Endothelial cell of hepatic sinusoid (primary cell): ENCODE results near the gene COMT.

ENCODE experiments used
- in situ Hi-C: cut with HindIII; loops from 2 replicates; pipeline ENCODE4 v1.10.0; 2017; ENCODE audit warnings: low sequenced_read_pairs

COMT gene

DNA sequence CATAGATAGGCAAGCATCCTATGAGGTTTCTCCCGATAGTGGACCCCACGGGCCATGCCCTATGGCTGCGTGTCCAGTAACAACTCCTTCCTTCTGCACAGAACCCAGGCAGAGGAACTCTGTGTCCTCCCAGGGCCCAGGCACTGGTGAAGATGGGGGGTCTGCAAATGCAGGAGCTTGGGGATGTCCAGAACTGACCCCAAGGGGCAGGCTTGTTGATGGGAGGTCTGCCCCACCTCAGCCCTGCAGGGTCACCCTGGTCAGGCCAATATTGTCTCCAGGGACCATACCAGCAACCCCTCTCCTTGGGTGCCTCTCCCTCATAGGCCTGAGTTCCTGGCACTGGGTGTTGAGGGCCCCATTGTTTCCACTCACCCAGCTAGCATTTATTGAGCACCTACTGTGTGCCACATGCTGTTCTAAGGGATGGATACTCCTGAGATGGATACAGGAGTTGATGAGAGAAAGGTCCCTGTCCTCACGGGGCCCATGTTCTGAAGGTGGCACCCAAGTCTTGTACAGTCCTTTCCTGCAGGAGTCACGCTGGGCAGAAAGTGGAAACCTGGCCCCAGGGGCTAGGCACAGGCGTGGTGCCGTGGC, 26.4 kb downstream of the COMT start:
- in situ Hi-C loops: no loop called here

DNA sequence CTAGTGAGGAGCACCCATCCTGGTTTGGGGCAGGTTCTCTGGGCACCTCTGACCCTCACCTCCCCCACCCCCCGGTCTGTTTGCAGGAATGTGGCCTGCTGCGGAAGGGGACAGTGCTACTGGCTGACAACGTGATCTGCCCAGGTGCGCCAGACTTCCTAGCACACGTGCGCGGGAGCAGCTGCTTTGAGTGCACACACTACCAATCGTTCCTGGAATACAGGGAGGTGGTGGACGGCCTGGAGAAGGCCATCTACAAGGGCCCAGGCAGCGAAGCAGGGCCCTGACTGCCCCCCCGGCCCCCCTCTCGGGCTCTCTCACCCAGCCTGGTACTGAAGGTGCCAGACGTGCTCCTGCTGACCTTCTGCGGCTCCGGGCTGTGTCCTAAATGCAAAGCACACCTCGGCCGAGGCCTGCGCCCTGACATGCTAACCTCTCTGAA, 26.9 kb downstream of the COMT start:
- in situ Hi-C loops: no loop called here

DNA sequence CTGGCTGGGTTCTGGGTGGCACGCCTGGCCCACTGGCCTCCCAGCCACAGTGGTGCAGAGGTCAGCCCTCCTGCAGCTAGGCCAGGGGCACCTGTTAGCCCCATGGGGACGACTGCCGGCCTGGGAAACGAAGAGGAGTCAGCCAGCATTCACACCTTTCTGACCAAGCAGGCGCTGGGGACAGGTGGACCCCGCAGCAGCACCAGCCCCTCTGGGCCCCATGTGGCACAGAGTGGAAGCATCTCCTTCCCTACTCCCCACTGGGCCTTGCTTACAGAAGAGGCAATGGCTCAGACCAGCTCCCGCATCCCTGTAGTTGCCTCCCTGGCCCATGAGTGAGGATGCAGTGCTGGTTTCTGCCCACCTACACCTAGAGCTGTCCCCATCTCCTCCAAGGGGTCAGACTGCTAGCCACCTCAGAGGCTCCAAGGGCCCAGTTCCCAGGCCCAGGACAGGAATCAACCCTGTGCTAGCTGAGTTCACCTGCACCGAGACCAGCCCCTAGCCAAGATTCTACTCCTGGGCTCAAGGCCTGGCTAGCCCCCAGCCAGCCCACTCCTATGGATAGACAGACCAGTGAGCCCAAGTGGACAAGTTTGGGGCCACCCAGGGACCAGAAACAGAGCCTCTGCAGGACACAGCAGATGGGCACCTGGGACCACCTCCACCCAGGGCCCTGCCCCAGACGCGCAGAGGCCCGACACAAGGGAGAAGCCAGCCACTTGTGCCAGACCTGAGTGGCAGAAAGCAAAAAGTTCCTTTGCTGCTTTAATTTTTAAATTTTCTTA, 27.8 kb downstream of the COMT start:
- in situ Hi-C loops: no loop called here

DNA sequence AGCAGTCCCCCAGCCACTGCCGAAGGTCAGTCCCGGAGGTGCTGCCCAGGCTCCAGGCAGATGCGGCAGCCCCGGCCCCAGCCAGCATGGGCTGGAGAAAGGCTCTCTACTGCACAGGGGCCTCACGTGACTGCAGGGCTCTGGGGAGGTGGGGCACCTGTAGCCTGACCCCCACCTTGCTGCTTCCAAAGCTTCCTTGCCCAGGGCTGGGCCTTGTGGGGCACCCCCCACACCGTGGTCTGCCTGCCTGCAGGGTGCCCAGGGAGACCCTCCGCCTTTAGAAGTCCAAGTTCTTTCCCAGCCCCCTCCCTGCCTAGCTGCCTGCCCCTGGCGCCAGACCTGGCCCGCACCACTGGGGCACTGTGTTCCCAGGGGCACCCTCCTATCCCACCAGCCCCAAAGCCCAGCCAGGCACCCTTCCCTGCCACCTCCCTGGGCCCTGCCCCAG, 28.5 kb downstream of the COMT start:
- in situ Hi-C loops: loop anchor here (5.0 to 10.0 kb wide), 3 partner anchors 48 to 175 kb away; partner anchors contain the start of gene TANGO2

DNA sequence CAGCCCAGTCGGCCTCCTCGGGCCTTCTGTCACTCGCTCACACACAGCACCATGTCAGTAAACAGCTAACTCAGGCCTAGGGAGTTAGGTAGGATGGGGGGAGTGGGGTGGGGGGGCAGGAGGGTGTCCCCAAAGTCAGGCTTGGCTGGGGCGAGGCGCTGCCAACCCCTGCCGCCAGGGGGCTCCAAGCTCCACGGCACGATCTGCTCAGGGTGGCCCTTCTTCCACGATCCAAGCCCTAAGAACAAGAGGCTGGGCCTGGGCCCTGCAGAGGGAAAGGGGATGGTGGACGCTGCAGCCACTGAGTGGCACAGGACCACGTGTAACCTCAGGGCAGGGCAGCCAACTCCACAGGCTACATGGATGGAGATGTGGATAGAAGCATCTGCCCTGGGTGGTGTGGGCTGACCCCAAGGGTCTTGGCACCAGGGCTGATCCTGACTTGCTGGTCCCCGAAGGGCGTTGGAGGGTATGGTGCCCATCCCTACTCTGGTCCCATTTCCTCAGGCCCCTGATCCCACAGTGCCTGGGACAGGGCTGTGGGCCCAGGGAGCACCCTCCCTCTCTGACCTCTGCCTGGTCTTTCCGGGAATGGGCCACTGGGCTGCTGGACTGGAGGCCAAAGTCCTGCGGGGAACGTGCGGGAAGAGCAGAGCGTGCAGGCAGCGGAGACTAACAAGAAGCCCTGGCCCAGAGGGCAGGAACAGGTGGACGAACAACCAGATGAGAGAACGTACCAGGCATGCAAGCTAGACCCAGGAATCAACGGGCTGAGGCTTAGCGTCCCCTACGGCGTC, 29.1 kb downstream of the COMT start:
- in situ Hi-C loops: loop anchor here (5.0 to 10.0 kb wide), 3 partner anchors 48 to 174 kb away; partner anchors contain the start of gene TANGO2

DNA sequence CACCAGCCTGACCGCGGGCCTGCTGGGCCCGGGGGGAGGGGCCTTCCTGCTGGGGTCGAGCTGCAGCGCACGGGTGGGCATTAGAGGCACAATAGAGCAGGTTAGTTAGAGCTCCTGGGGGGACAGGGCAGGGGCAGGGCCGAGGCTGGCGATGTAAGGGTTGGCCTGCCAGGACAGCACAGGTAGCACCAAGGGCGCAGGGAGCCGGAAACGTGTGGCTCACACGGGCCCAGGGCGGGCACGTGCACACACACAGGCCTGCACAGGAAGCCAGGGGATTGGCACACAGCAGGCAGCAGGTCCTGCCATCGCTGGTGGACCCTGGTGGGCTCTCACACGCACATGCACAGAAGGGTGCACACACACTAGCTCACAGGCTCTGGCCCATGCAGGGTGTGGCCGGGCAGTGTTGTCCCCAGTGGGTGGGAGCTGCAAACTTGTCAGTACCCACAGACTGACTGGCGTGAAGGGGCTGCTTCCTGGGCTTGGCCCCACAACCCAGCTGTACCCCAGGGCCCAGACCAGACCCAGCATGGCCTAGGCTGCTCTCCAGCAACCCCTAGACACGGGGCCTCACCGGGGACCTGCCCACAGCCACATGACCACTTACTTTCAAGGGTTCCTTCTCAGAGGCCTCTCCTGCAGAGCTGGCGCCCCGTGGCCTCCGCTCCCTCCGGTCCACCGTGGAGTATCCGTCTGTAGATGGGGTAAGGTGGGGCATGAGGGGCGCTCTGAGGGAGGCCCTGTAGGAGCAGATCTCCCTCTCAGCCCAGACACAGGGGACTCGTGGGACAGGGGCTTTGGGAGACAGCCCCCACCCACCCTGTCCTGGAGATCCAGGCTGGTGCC, 29.9 kb downstream of the COMT start:
- in situ Hi-C loops: loop anchor here (5.0 to 10.0 kb wide), 3 partner anchors 49 to 173 kb away; partner anchors contain the start of gene TANGO2

DNA sequence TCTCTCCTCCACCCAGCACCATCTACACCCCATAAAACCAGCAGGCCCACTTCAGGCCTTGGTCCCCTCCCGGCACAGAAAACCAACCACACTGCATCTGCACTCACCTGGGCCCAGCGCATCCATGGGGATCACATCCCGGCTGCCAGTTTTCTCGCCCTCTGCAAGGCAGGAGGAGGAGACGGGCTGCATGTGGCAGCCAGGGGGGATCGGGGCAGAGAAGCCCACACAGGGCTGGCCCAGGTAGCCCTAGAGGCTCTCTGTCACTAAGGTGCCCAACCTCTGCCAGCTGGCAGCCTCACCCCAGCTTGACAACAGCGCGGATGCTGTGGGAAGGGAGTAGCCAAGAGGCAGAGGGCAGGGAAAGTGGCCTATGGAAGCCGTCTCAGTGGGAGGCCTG, 30.7 kb downstream of the COMT start:
- in situ Hi-C loops: loop anchor here (5.0 to 10.0 kb wide), 3 partner anchors 50 to 173 kb away; partner anchors contain the start of gene TANGO2

DNA sequence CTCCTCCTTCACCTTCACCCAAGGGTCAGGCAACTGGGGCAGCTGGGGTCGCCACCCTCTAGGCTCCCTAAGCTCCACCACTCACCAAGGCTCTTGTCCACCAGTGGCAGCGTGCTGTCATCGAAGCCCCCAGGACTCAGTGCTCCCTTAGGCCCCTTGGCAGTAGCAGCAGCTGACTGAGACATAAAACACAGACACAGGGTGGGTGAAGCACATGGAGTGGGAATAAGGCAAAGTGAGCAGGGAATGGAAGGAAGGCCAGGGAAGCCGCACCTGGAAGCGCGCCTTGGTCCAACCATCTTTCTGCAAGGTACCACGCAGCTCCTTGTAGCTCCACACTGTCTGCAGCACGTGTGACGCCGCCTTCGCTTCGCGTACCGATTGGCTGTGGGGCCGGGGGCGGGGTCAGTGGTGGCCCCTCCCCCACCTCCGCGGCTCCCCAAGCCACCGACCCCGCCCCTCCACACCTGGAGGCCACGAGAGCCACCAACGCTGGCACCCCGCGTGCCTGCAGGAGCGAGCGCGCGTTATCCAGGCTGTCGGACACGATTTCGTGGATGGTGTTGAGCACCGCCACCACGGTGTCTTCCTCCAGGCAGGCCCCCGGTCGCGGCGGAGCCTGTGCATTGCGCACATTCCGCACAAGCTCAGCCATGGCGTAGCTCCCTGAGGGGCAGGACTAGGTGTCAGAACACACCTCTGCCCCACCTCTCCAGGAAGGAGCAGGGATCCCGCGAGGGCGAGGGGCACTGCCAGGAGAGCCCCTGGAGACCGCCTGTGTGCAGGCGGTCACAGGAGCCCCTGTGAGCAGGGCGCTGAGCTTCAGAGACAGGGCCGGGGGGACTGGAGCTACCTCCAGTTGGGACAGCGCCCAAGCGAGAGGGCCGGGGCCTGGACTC, 31.3 kb downstream of the COMT start:
- in situ Hi-C loops: loop anchor here (5.0 to 10.0 kb wide), 3 partner anchors 49 to 172 kb away; partner anchors contain the start of gene TANGO2

DNA sequence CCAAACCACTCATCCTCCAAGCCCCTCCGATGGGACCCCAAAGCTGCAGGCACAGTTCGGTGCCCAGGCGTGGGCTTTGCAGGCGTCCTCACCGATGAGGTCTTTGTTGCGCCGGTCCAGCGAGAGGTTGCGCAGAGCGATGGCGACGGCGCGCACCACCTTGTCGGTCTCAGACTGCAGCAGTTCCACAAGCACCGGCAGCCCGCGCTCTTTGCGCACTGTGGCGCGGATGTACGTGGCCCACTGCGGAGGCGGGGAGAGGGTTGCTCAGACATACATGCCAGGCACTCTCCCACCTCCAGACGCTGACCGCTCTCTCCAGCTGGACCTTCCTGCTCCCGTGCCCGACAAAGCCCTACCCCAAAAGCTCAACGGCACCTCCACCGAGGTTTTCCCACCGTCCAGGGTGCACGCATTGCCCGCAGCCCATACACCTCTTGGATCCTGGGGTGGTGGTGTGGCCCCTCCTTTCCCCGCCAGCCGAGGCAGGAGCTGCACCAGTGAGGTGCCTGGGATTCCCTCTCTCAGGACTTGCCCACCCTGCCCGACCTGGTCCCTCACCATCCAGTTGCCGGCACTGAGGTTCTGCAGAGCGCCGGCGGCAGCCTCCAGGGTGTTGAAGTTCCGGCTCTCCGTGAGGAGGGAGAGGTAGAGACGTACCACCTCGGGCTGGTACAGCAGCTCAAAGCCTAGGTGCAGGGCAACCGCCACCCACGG, 32.1 kb downstream of the COMT start:
- in situ Hi-C loops: loop anchor here (5.0 to 10.0 kb wide), 3 partner anchors 49 to 171 kb away; partner anchors contain the start of gene TANGO2

DNA sequence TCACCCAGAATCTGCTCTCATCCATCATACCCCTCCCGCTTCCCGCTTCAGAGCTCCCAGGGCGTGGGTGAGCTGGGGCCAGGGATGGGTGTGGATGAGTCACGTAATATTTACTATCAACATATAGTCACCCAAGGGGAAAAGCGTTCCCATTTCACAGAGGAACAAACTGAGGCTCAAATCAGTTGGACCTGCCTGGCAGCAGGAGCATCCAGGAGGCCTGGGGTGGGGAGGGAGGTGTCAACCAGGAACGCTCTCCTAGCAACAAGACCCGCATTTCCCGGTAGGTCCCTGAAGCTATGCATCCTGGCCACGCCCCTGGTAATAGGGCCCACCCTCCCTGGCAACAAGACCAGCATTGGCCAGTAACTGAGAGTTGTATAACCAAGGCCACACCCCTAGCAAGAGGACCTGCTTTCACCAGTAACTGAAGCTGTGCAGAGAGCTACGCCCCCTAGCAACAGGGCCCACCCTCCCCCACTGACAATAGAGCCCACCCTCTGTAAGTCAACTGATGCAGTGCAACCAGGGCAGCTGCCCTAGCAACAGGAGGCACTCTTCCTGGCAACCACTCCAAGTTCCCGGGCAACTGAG, 32.8 kb downstream of the COMT start:
- in situ Hi-C loops: loop anchor here (5.0 to 10.0 kb wide), 3 partner anchors 48 to 170 kb away; partner anchors contain the start of gene TANGO2

DNA sequence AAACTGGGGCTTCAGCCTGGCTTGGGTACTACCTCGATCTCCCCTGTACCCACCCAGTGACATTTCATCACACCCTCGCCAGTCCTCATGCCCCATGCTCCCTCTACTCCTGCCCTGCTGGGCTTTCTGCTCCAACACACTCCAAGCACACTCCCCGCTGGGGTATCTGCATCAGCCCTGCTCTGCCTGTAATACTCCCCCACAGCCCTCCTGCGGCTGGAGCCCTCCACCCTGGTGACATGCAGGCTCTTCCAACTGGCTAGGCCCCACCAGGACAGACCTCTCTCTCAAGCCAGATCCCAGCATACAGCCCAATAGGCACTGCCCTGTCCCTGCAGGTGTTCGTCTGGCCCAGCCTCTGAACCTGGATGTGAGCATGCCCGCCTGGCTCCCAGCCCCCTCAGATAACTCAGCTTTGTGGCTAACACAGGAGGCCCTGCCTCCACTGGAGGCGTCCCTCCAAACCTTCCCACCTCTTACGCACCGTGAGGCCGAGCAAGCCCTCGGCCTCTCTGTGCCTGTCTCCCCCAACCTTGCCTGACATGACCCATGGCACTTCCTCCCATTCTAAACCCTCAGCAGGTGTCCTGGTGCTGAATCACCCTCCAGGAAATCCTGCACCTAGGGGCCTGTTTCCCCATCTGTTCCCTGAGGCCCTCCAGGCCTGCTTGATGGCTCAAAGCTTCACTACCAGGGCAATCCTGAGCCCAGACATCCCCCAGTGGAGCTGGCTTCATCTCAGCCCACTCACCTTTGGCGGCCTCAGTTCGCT, 33.5 kb downstream of the COMT start:
- in situ Hi-C loops: loop anchor here (5.0 to 10.0 kb wide), 3 partner anchors 47 to 170 kb away; partner anchors contain the start of gene TANGO2

DNA sequence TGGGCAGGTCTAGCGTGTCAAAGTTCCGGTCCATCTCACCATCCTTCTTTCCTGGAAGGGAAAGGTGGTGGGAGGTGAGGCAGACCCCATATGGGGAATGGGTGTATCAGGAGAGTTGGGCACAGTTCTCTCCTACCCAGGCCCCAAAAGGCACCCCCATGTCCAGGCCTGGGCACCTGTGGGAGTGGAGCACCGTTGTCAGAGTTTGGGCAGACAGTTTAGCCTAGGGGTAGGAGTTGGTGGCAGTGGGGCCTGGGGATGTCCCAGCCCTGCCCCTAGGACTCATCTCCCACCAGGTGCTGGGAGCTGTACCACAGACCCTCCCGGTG, 34.1 kb downstream of the COMT start:
- in situ Hi-C loops: loop anchor here (10.0 kb wide), 1 partner anchor 169 kb away; no protein-coding TSS in a partner anchor

DNA sequence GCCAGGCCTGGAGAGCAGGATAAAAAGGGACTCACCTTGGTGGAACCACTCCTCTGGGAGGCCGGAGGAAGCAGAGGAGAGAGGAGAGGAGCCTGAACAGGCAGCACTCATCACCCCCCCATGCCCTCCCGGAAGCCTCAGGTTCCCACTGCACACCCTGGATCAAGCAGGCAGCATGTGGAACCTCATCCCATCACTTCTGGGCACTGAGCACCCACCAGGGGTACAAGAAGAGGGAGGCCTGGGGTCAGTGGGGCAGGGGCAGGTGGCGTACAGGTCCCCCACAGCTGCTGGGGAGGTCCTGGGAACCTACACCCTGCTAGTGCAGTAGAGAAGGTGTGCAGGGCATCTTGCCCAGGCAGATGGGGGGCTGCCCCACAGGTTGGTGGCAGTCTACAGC, 35.1 kb downstream of the COMT start:
- in situ Hi-C loops: loop anchor here (10.0 kb wide), 1 partner anchor 168 kb away; no protein-coding TSS in a partner anchor

DNA sequence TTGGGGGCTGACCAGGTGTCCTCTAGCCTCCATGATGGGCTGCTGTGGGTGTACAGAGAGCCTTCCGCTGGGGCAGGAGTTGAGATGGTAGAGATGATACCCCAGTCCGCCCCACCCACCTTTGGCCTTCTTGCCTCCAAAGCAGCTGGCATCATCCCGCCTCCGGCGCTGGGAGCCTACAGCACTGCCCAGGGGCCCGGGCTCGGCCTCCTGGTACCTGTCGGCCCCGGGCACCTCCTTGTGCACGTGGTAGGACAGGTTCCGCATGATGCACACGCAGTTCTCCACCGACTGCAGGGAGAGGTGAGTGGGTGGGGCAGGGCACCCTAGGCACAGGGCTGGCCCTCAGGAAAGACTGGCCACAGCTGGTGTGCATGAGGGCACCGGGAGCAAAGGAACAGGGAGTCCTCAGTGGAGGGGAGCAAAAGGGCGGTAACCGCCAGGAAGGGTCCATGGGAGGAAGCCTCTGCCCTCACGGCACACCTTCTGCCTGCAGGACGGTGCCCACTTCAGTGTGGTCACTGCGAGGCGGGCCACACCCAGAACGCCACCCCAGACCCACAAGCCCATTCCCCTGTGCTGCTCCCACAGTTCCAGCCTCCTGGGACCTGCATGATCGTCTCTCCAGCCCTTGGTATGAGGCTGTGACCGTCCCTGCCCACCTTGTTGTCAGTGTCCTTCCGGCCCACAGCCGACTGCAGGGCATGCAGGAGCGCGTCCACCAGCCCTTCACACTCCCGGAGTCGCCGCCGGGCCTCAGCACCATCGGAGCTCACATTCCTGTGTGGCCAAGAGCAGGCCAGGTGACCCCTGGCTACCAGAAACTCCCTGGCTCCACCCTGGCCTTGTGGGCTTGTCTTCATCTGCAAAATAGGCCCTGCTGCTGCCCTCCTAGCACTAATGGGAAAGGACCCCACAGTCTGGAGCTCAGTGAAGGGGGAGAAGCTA, 36.0 kb downstream of the COMT start:
- in situ Hi-C loops: loop anchor here (10.0 kb wide), 1 partner anchor 167 kb away; no protein-coding TSS in a partner anchor

DNA sequence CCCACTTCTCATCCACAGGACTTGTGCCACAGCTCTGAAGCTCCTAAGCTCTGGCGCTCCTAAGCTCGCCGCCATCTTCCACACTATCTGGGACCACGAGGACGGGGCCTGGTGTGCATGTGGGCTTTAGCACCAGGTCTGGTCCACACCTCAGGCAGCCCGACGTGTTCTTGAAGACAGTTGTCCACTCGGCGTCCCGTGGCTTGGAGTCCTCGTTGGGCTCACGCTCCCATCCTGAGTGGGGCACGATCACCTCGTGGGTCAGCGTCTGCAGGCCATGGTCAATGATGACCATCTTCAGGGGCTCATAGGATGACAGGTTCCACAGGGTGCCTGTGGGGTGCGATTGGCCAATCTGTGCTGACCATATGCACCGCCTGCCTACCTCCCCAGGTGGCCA, 37.2 kb downstream of the COMT start:
- in situ Hi-C loops: loop anchor here (10.0 kb wide), 1 partner anchor 166 kb away; no protein-coding TSS in a partner anchor
